Measurements from ENCODE around the gene FRS2.

DNA sequence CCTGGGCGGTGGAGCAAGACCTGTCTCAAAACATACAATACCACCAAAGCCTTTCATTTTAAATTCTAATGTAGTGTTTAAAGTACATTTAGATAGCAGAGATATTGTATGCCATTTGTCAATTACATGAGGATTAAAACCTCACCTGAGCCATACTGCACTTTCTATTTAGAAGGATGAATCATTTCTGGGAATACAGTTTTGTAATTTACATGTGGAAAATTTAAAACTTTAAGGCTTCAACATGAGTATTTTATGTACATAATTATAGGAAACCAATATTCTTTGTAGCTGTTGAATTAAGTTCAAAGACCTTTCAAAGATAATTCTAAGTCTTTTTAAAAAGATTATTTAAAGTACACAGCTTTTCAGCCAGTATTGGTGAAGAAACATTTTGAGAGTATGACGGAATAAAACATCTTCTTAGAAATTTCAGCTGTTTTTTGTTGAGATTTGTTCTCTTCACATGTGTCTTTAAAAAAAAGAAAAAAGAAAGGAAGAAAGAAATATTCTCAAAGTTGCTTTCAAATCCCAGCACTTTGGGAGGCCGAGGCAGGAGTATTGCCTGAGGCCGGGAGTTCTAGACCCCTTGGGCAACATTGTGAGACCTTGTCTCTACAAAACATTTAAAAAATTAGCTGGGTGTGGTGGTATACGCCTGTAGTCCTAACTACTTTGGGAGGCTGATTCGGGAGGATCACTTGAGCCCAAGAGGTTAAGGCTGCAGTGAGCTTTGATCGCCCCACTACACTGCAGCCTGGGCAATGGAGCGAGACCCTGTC lies 80.6 kb downstream of the FRS2 start:
- no peak for TF ChIP-seq POLR2A (IDR thresholded peaks at IDR 0.05; ENCODE audit: low read depth, low read length)
- no peak for TF ChIP-seq PAX5 (IDR thresholded peaks at IDR 0.05; ENCODE audit: insufficient read depth, low read length, severe bottlenecking)

Data from GM12891 (cell line).